DMS114 treated with DMSO at 0.1 percent for 48 hours (cell line): ENCODE data around the gene CD48.
"Not testable (repeated sequence)": the region's sequence is repeated elsewhere in the genome, so short reads cannot be mapped to it uniquely, and the experiment has no call there.

Source experiments
- DNase-seq: peaks from one replicate; lab custom pipeline; 2025; ENCODE audit not compliant: unreplicated experiment; lab: John Stamatoyannopoulos, UW

Gene CD48

GRCh38 chr1:160742428-160743127, 31.0 kb upstream of the CD48 start:
- DNase-seq: no peak

- DNase-seq: no peak
Measured at GRCh38 chr1:160741612-160742348, 30.2 kb upstream of the CD48 start.

- no peak for DNase-seq
Measured at GRCh38 chr1:160741092-160741501, 29.5 kb upstream of the CD48 start.

GRCh38 chr1:160740133-160740688, 28.6 kb upstream of the CD48 start:
- no peak for DNase-seq

- no peak for DNase-seq
Measured at GRCh38 chr1:160739098-160739511, 27.5 kb upstream of the CD48 start, which contains the start of gene SLAMF7. TSS of gene SLAMF7 (plus strand) at chr1:160739247. CDS start at chr1:160739302, 55 bp downstream.

- no peak for DNase-seq
Measured at GRCh38 chr1:160738271-160738670, 26.6 kb upstream of the CD48 start.

- no peak for DNase-seq
Measured at GRCh38 chr1:160734301-160734700, 22.7 kb upstream of the CD48 start.

GRCh38 chr1:160733898-160734297, 22.3 kb upstream of the CD48 start:
- no peak for DNase-seq

- no peak for DNase-seq
Measured at GRCh38 chr1:160731990-160732389, 20.4 kb upstream of the CD48 start.

- DNase-seq: not testable (repeated sequence)
Measured at GRCh38 chr1:160731564-160731963, 19.9 kb upstream of the CD48 start.

GRCh38 chr1:160727316-160727640, 15.7 kb upstream of the CD48 start:
- no peak for DNase-seq

- peak; percentile 87 for DNase-seq
Measured at GRCh38 chr1:160726498-160727315, 15.1 kb upstream of the CD48 start.

GRCh38 chr1:160726114-160726497, 14.5 kb upstream of the CD48 start:
- no peak for DNase-seq

GRCh38 chr1:160724465-160725242, 13.0 kb upstream of the CD48 start:
- peak; percentile 24 for DNase-seq

- no peak for DNase-seq
Measured at GRCh38 chr1:160723332-160723731, 11.7 kb upstream of the CD48 start.

- no peak for DNase-seq
Measured at GRCh38 chr1:160722726-160723125, 11.1 kb upstream of the CD48 start.

GRCh38 chr1:160721473-160721872, 9.9 kb upstream of the CD48 start:
- DNase-seq: no peak

- no peak for DNase-seq
Measured at GRCh38 chr1:160720356-160721085, 8.9 kb upstream of the CD48 start.

GRCh38 chr1:160718210-160718609, 6.6 kb upstream of the CD48 start:
- no peak for DNase-seq

GRCh38 chr1:160717306-160717705, 5.7 kb upstream of the CD48 start:
- DNase-seq: no peak
